Measurements from ENCODE around the gene SLX9. TPM values are rescaled to one million over a fixed set of nuclear protein-coding genes. Genes with fewer than 3 reads are reported as not detected.

Gene SLX9
- total RNA-seq, 5 donors from 2014 or later (not counting 1 experiment from before 2014, with no cell fraction given): 16.7 to 32.2 (median 26.7) TPM

DNA sequence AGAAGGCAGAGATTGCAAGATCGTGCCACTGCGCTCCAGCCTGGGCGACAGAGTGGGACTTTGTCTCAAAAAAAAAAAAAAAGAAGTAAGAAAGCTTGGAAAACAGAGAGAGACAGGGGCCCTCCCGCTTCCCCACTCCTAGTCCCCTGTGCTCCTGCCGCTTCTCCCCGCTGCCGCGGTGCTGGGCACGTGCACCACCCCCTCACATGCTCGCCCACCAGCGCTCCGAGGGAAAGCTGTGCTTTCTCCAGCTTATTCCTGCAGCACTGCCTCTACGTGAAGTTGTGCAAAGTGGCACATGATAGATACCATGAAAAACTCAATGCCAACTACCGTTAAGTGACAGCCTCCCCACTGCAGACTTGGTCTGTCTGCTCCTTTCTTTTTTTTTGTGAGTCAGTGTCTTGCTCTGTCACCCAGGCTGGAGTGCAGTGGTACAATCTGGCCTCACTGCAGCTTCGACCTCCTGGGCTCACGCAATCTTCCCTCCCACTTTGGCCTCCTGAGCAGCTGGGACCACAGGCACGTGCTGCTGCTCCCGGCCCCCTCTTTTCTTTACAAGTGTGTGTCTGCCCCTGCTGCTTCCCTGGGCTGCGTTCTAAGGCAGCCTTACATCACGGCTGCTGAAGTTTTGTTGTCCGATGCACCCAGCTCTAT, 15.4 kb downstream of the SLX9 start:
- Mint-ChIP-seq H3K4me3 (no peak overlapping the region), H3K9me3 (no peaks in the 10 kb centered on the region), H3K4me1 (peaks cover 6 to 11% (median 7%) of the 10 kb centered on the region in 3 donors), H3K27me3 (no peaks in the 10 kb centered on the region), H3K36me3 (peaks cover 30% of the 10 kb centered on the region), H3K27ac (no peak overlapping the region)
- 97% methylated on average over 15 of the region's 21 CpGs for WGBS (ENCODE audit: insufficient coverage)
- Histone ChIP-seq H3K9me3 (no peaks in the 10 kb centered on the region), H3K4me3 (ENCODE audit: control insufficient read depth in 1 of 2, extremely low read depth in 1 of 2, low read length in 1 of 2) (no peak overlapping the region), H3K4me1 (ENCODE audit: control insufficient read depth in 1 of 2, extremely low read depth in 1 of 2, insufficient read depth in 2 of 2, low read length in 2 of 2) (peaks cover 0 to 6% of the 10 kb centered on the region in 2 experiments), H3K36me3 (ENCODE audit: control insufficient read depth in 2 of 2, extremely low read depth in 1 of 2, insufficient read depth in 1 of 2, low read length in 1 of 2) (peaks cover 18 to 43% of the 10 kb centered on the region in 2 donors), H3K27me3 (replicated peaks in 1 of 2; ENCODE audit: control insufficient read depth in 2 of 2, extremely low read depth in 1 of 2, insufficient read depth in 2 of 2, low read length in 1 of 2) (no peaks in the 10 kb centered on the region), H3K27ac (ENCODE audit: low read length) (no peak overlapping the region)
- POLR2A ChIA-PET: interaction anchor here in 1 of 2 donors (0.6 kb wide), 1 partner anchor 139 kb away, joined by 3 read pairs; no protein-coding TSS in a partner anchor
- CTCF ChIA-PET: no interaction called here
- DNase-seq: no peak
- ATAC-seq (replicated peaks in 1 of 4): no peak

- ATAC-seq (replicated peaks in 1 of 4) (no peak), DNase-seq (no peak)
- Mint-ChIP-seq H3K27me3 (no peaks in the 10 kb centered on the region), H3K4me1 (peaks cover 6 to 10% (median 6%) of the 10 kb centered on the region in 3 donors), H3K9me3 (no peaks in the 10 kb centered on the region), H3K4me3 (no peak overlapping the region), H3K27ac (no peak overlapping the region), H3K36me3 (peaks cover 33% of the 10 kb centered on the region)
- Histone ChIP-seq H3K4me3 (ENCODE audit: control insufficient read depth in 1 of 2, extremely low read depth in 1 of 2, low read length in 1 of 2) (no peak overlapping the region), H3K27ac (ENCODE audit: low read length) (no peak overlapping the region), H3K36me3 (ENCODE audit: control insufficient read depth in 2 of 2, extremely low read depth in 1 of 2, insufficient read depth in 1 of 2, low read length in 1 of 2) (peaks cover 18 to 46% of the 10 kb centered on the region in 2 donors), H3K27me3 (replicated peaks in 1 of 2; ENCODE audit: control insufficient read depth in 2 of 2, extremely low read depth in 1 of 2, insufficient read depth in 2 of 2, low read length in 1 of 2) (no peaks in the 10 kb centered on the region), H3K9me3 (no peaks in the 10 kb centered on the region), H3K4me1 (ENCODE audit: control insufficient read depth in 1 of 2, extremely low read depth in 1 of 2, insufficient read depth in 2 of 2, low read length in 2 of 2) (peaks cover 0 to 3% of the 10 kb centered on the region in 2 experiments)
- WGBS (ENCODE audit: insufficient coverage): 90% methylated on average over 16 of the region's 16 CpGs
- ChIA-PET CTCF (no interaction called here), POLR2A (no interaction called here)
These were observed 16.0 kb downstream of the SLX9 start for GRCh38 chr21:44955798-44956175.

- H3K36me3 ChIP-seq (ENCODE audit: control insufficient read depth in 2 of 2, extremely low read depth in 1 of 2, insufficient read depth in 1 of 2, low read length in 1 of 2): peaks cover 18 to 46% of the 10 kb centered on the region in 2 donors
- H3K4me3 Mint-ChIP-seq: no peak overlapping the region
- no peak overlapping the region for H3K27ac ChIP-seq (ENCODE audit: low read length)
- no peak overlapping the region for H3K27ac Mint-ChIP-seq
- H3K27me3 ChIP-seq (replicated peaks in 1 of 2; ENCODE audit: control insufficient read depth in 2 of 2, extremely low read depth in 1 of 2, insufficient read depth in 2 of 2, low read length in 1 of 2): no peaks in the 10 kb centered on the region
- ATAC-seq (replicated peaks in 1 of 4) (no peak), DNase-seq (no peak)
- WGBS (ENCODE audit: insufficient coverage): 92% methylated on average over 31 of the region's 35 CpGs
- H3K9me3 Mint-ChIP-seq: no peaks in the 10 kb centered on the region
- H3K4me3 ChIP-seq (ENCODE audit: control insufficient read depth in 1 of 2, extremely low read depth in 1 of 2, low read length in 1 of 2): no peak overlapping the region
- peaks cover 5 to 10% (median 6%) of the 10 kb centered on the region in 3 donors for H3K4me1 Mint-ChIP-seq
- no peaks in the 10 kb centered on the region for H3K9me3 ChIP-seq
- POLR2A ChIA-PET: no interaction called here
- CTCF ChIA-PET: no interaction called here
- peaks cover 28% of the 10 kb centered on the region for H3K36me3 Mint-ChIP-seq
- H3K27me3 Mint-ChIP-seq: no peaks in the 10 kb centered on the region
- H3K4me1 ChIP-seq (ENCODE audit: control insufficient read depth in 1 of 2, extremely low read depth in 1 of 2, insufficient read depth in 2 of 2, low read length in 2 of 2): peaks cover 0 to 3% of the 10 kb centered on the region in 2 experiments
These were observed 16.7 kb downstream of the SLX9 start for GRCh38 chr21:44956356-44957046.

- no peak overlapping the region for H3K4me3 Mint-ChIP-seq
- H3K36me3 ChIP-seq (ENCODE audit: control insufficient read depth in 2 of 2, extremely low read depth in 1 of 2, insufficient read depth in 1 of 2, low read length in 1 of 2): peaks cover 20 to 48% of the 10 kb centered on the region in 2 donors
- H3K27ac Mint-ChIP-seq: no peak overlapping the region
- no peaks in the 10 kb centered on the region for H3K9me3 ChIP-seq
- H3K4me1 Mint-ChIP-seq: peaks cover 5 to 10% (median 10%) of the 10 kb centered on the region in 3 donors
- H3K27me3 ChIP-seq (replicated peaks in 1 of 2; ENCODE audit: control insufficient read depth in 2 of 2, extremely low read depth in 1 of 2, insufficient read depth in 2 of 2, low read length in 1 of 2): no peaks in the 10 kb centered on the region
- ChIA-PET CTCF (no interaction called here), POLR2A (no interaction called here)
- no peaks in the 10 kb centered on the region for H3K27me3 Mint-ChIP-seq
- H3K9me3 Mint-ChIP-seq: no peaks in the 10 kb centered on the region
- 92% methylated on average over 18 of the region's 22 CpGs for WGBS (ENCODE audit: insufficient coverage)
- H3K4me3 ChIP-seq (ENCODE audit: control insufficient read depth in 1 of 2, extremely low read depth in 1 of 2, low read length in 1 of 2): no peak overlapping the region
- peaks cover 0 to 3% of the 10 kb centered on the region in 2 experiments for H3K4me1 ChIP-seq (ENCODE audit: control insufficient read depth in 1 of 2, extremely low read depth in 1 of 2, insufficient read depth in 2 of 2, low read length in 2 of 2)
- H3K36me3 Mint-ChIP-seq: peaks cover 32% of the 10 kb centered on the region
- no peak for ATAC-seq (replicated peaks in 1 of 4)
- no peak for DNase-seq
- H3K27ac ChIP-seq (ENCODE audit: low read length): no peak overlapping the region
These were observed 17.4 kb downstream of the SLX9 start for GRCh38 chr21:44957047-44957831.

GRCh38 chr21:44957901-44958451, 18.1 kb downstream of the SLX9 start:
- ChIA-PET CTCF (no interaction called here), POLR2A (no interaction called here)
- Mint-ChIP-seq H3K27me3 (no peaks in the 10 kb centered on the region), H3K27ac (no peak overlapping the region), H3K4me1 (peaks cover 5 to 13% (median 8%) of the 10 kb centered on the region in 3 donors), H3K36me3 (peaks cover 38% of the 10 kb centered on the region), H3K4me3 (no peak overlapping the region), H3K9me3 (no peaks in the 10 kb centered on the region)
- H3K36me3 ChIP-seq (ENCODE audit: control insufficient read depth in 2 of 2, extremely low read depth in 1 of 2, insufficient read depth in 1 of 2, low read length in 1 of 2): peaks cover 21 to 51% of the 10 kb centered on the region in 2 donors
- H3K4me3 ChIP-seq (ENCODE audit: control insufficient read depth in 1 of 2, extremely low read depth in 1 of 2, low read length in 1 of 2): no peak overlapping the region
- no peak overlapping the region for H3K27ac ChIP-seq (ENCODE audit: low read length)
- peaks cover 0 to 1% of the 10 kb centered on the region in 2 experiments for H3K4me1 ChIP-seq (ENCODE audit: control insufficient read depth in 1 of 2, extremely low read depth in 1 of 2, insufficient read depth in 2 of 2, low read length in 2 of 2)
- DNase-seq (no peak), ATAC-seq (replicated peaks in 1 of 4) (no peak)
- no peaks in the 10 kb centered on the region for H3K27me3 ChIP-seq (replicated peaks in 1 of 2; ENCODE audit: control insufficient read depth in 2 of 2, extremely low read depth in 1 of 2, insufficient read depth in 2 of 2, low read length in 1 of 2)
- H3K9me3 ChIP-seq: no peaks in the 10 kb centered on the region
- 92% methylated on average over 22 of the region's 26 CpGs for WGBS (ENCODE audit: insufficient coverage)

GRCh38 chr21:44958471-44959191, 18.8 kb downstream of the SLX9 start:
- Histone ChIP-seq H3K36me3 (ENCODE audit: control insufficient read depth in 2 of 2, extremely low read depth in 1 of 2, insufficient read depth in 1 of 2, low read length in 1 of 2) (peaks cover 21 to 51% of the 10 kb centered on the region in 2 donors), H3K4me1 (ENCODE audit: control insufficient read depth in 1 of 2, extremely low read depth in 1 of 2, insufficient read depth in 2 of 2, low read length in 2 of 2) (no peaks in the 10 kb centered on the region), H3K27ac (ENCODE audit: low read length) (no peak overlapping the region), H3K4me3 (ENCODE audit: control insufficient read depth in 1 of 2, extremely low read depth in 1 of 2, low read length in 1 of 2) (no peak overlapping the region), H3K9me3 (no peaks in the 10 kb centered on the region), H3K27me3 (replicated peaks in 1 of 2; ENCODE audit: control insufficient read depth in 2 of 2, extremely low read depth in 1 of 2, insufficient read depth in 2 of 2, low read length in 1 of 2) (no peaks in the 10 kb centered on the region)
- no peak for DNase-seq
- POLR2A ChIA-PET: no interaction called here
- no peak for ATAC-seq (replicated peaks in 1 of 4)
- Mint-ChIP-seq H3K27me3 (no peaks in the 10 kb centered on the region), H3K9me3 (no peaks in the 10 kb centered on the region), H3K36me3 (peaks cover 41% of the 10 kb centered on the region), H3K4me3 (no peak overlapping the region), H3K27ac (no peak overlapping the region), H3K4me1 (peaks cover 7 to 17% (median 11%) of the 10 kb centered on the region in 3 donors)
- 89% methylated on average over 25 of the region's 28 CpGs for WGBS (ENCODE audit: insufficient coverage)
- CTCF ChIA-PET: no interaction called here
